ENCODE measurements around the gene ETS2.

The ETS2 gene

GRCh38 chr21:38821959-38822682 is 16.4 kb downstream of the ETS2 start:
- H3K4me3 ChIP-seq (replicated peaks; ENCODE audit: insufficient read depth, low read length), result no peak overlapping the region
- no peak for DNase-seq (ENCODE audit: low read depth in 1 of 2, low spot score in 1 of 2)
- TF ChIP-seq POLR2AphosphoS5 (IDR thresholded peaks at IDR 0.05; ENCODE audit: low read depth) (no peak), REST (IDR thresholded peaks at IDR 0.05; ENCODE audit: insufficient replicate concordance, low read depth) (no peak), CTCF (IDR thresholded peaks at IDR 0.05; ENCODE audit: insufficient read depth, low read length) (no peak), SPI1 (IDR thresholded peaks at IDR 0.05; ENCODE audit: borderline replicate concordance, low read depth) (no peak), GABPA (IDR thresholded peaks at IDR 0.05; ENCODE audit: low read depth) (no peak)
- no peak overlapping the region for H3K27ac ChIP-seq (replicated peaks)
- no peaks in the 10 kb centered on the region for H3K27me3 ChIP-seq (ENCODE audit: insufficient read depth, poor library complexity, severe bottlenecking)

- DNase-seq (ENCODE audit: low read depth in 1 of 2, low spot score in 1 of 2), result no peak
- TF ChIP-seq CTCF (IDR thresholded peaks at IDR 0.05; ENCODE audit: insufficient read depth, low read length) (no peak), REST (IDR thresholded peaks at IDR 0.05; ENCODE audit: insufficient replicate concordance, low read depth) (no peak), SPI1 (IDR thresholded peaks at IDR 0.05; ENCODE audit: borderline replicate concordance, low read depth) (no peak), GABPA (IDR thresholded peaks at IDR 0.05; ENCODE audit: low read depth) (no peak), POLR2AphosphoS5 (IDR thresholded peaks at IDR 0.05; ENCODE audit: low read depth) (no peak)
- Histone ChIP-seq H3K4me3 (replicated peaks; ENCODE audit: insufficient read depth, low read length) (no peak overlapping the region), H3K27ac (replicated peaks) (no peak overlapping the region), H3K27me3 (ENCODE audit: insufficient read depth, poor library complexity, severe bottlenecking) (no peaks in the 10 kb centered on the region)
These were observed 17.1 kb downstream of the ETS2 start for GRCh38 chr21:38822778-38823238.

GRCh38 chr21:38823737-38824123 is 18.0 kb downstream of the ETS2 start:
- Histone ChIP-seq H3K4me3 (replicated peaks; ENCODE audit: insufficient read depth, low read length) (no peak overlapping the region), H3K27ac (replicated peaks) (no peak overlapping the region), H3K27me3 (ENCODE audit: insufficient read depth, poor library complexity, severe bottlenecking) (no peaks in the 10 kb centered on the region)
- no peak for TF ChIP-seq POLR2AphosphoS5 (IDR thresholded peaks at IDR 0.05; ENCODE audit: low read depth)
- no peak for DNase-seq (ENCODE audit: low read depth in 1 of 2, low spot score in 1 of 2)

- H3K27me3 ChIP-seq (ENCODE audit: insufficient read depth, poor library complexity, severe bottlenecking), result no peaks in the 10 kb centered on the region
- H3K4me3 ChIP-seq (replicated peaks; ENCODE audit: insufficient read depth, low read length), result no peak overlapping the region
- DNase-seq (ENCODE audit: low read depth in 1 of 2, low spot score in 1 of 2), result no peak
- TF ChIP-seq REST (IDR thresholded peaks at IDR 0.05; ENCODE audit: insufficient replicate concordance, low read depth), result no peak
- TF ChIP-seq POLR2AphosphoS5 (IDR thresholded peaks at IDR 0.05; ENCODE audit: low read depth), result no peak
- no peak for TF ChIP-seq GABPA (IDR thresholded peaks at IDR 0.05; ENCODE audit: low read depth)
- no peak for TF ChIP-seq SPI1 (IDR thresholded peaks at IDR 0.05; ENCODE audit: borderline replicate concordance, low read depth)
- TF ChIP-seq CTCF (IDR thresholded peaks at IDR 0.05; ENCODE audit: insufficient read depth, low read length), result no peak
- H3K27ac ChIP-seq (replicated peaks), result no peak overlapping the region
These were observed 18.5 kb downstream of the ETS2 start for GRCh38 chr21:38824124-38824822.
